OCI-LY3 (cell line): ENCODE data around the gene POU2AF2.

Experiments used
- H2AFZ ChIP-seq: fragments of 200-600, 300-600 bp; shearing (Covaris generic); 2 replicates; pipeline ENCODE4 v1.6.0; 2014; ENCODE audit warnings: antibody characterized with exemption, low read depth, low read length
- H3K27ac ChIP-seq: fragments of 200-600, 300-600 bp; sonication (generic); 2 replicates; pipeline ENCODE4 v1.5.1; 2014; ENCODE audit warnings: mild to moderate bottlenecking, low read length, moderate library complexity, mixed read lengths
- H3K27me3 ChIP-seq: fragments of 200-600, 300-600 bp; sonication (generic); 2 replicates; pipeline ENCODE4 v1.6.1; 2014; ENCODE audit warnings: low read depth, low read length, mixed read lengths
- H3K36me3 ChIP-seq: fragments of 200-600, 300-600 bp; sonication (generic); replicated peaks from 2 replicates; pipeline ENCODE3; 2014; ENCODE audit warnings: low read depth, low read length, mixed read lengths
- H3K4me1 ChIP-seq: fragments of 300-600, 200-600 bp; sonication (generic); 2 replicates; pipeline ENCODE4 v1.6.1; 2014; ENCODE audit warnings: low read length, mixed read lengths
- H3K4me2 ChIP-seq: fragments of 200-600, 300-600 bp; sonication (generic); 2 replicates; pipeline ENCODE4 v1.6.1; 2014; ENCODE audit warnings: low read length, mixed read lengths
- H3K4me3 ChIP-seq: fragments of 300-600, 200-600 bp; sonication (generic); 2 replicates; pipeline ENCODE4 v1.5.1; 2014; ENCODE audit warnings: antibody characterized with exemption, mild to moderate bottlenecking, low read length, moderate library complexity
- H3K79me2 ChIP-seq: fragments of 300-600, 200-600 bp; shearing (Covaris generic); 2 replicates; pipeline ENCODE4 v1.6.1; 2014; ENCODE audit warnings: mild to moderate bottlenecking, low read length, mixed read lengths
- H3K9ac ChIP-seq: fragments of 300-600, 200-600 bp; shearing (Covaris generic); 2 replicates; pipeline ENCODE4 v1.6.0; 2014; ENCODE audit warnings: mild to moderate bottlenecking, low read length, moderate library complexity
- H3K9me3 ChIP-seq: fragments of 200-600, 300-600 bp; shearing (Covaris generic); 2 replicates; pipeline ENCODE4 v1.6.1; 2014; ENCODE audit warnings: low read length, mixed read lengths; ENCODE audit not compliant: insufficient read depth
- H4K20me1 ChIP-seq: fragments of 200-600, 300-600 bp; sonication (generic); 2 replicates; pipeline ENCODE4 v1.6.1; 2016; ENCODE audit warnings: low read length, mixed read lengths; ENCODE audit not compliant: insufficient read depth
- EZH2phosphoT487 ChIP-seq: fragments of 200-600 bp; shearing (Covaris generic); IDR thresholded peaks from 2 replicates; pipeline ENCODE4 v1.6.1; 2018; ENCODE audit warnings: antibody characterized with exemption, mixed run types, low read depth
- TF ChIP-seq, protein P1 (sequence below): fragments of 200-600, 300-600 bp; sonication (generic); IDR thresholded peaks from 2 replicates; pipeline ENCODE4 v1.5.1; 2014; ENCODE audit warnings: antibody characterized with exemption, low read length, low read depth

Gene POU2AF2

DNA sequence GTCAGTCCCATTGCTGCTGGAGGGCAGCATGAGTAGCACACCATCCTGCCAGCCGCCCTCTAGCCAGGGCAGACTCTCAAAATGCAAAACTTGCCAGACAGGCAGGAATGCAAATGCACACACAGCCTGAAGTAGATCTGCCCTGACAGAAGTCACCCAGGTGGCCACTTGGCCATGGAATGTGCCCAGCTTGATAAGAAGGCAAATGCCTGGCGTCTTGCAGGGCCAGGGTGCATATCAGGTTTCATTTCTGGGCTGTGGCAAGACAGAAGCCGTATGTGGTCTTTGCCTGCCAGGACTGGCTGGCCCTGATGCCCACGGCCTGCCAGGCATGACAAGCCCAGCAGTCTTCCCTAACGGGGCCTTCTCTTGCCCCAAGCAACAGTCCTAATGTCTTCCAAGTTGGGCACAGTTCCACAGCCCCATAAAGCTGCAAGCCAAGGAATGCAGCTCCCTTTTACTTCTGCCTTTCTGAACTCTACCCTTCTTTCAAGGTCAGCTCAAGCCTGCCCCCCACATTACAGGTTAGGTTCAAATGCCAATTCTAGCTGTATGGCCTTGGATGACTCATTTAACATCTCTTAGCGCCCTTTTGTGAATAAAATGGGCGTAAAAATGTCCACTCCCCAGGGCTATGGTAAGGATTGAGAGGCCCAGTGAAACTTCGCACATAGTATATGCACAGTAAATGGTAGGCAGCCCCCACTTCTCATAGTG, 82.5 kb downstream of the POU2AF2 start:
- Histone ChIP-seq H3K4me2 (no peak overlapping the region), H3K79me2 (no peaks in the 10 kb centered on the region), H3K27me3 (no peaks in the 10 kb centered on the region), H3K27ac (no peak overlapping the region), H4K20me1 (no peaks in the 10 kb centered on the region), H2AFZ (no peak overlapping the region), H3K4me1 (no peaks in the 10 kb centered on the region), H3K4me3 (no peak overlapping the region), H3K9ac (no peak overlapping the region), H3K36me3 (no peaks in the 10 kb centered on the region), H3K9me3 (no peaks in the 10 kb centered on the region)
- TF ChIP-seq EZH2phosphoT487: no peak
- TF ChIP-seq, protein P1, sequence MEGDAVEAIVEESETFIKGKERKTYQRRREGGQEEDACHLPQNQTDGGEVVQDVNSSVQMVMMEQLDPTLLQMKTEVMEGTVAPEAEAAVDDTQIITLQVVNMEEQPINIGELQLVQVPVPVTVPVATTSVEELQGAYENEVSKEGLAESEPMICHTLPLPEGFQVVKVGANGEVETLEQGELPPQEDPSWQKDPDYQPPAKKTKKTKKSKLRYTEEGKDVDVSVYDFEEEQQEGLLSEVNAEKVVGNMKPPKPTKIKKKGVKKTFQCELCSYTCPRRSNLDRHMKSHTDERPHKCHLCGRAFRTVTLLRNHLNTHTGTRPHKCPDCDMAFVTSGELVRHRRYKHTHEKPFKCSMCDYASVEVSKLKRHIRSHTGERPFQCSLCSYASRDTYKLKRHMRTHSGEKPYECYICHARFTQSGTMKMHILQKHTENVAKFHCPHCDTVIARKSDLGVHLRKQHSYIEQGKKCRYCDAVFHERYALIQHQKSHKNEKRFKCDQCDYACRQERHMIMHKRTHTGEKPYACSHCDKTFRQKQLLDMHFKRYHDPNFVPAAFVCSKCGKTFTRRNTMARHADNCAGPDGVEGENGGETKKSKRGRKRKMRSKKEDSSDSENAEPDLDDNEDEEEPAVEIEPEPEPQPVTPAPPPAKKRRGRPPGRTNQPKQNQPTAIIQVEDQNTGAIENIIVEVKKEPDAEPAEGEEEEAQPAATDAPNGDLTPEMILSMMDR: no peak

DNA sequence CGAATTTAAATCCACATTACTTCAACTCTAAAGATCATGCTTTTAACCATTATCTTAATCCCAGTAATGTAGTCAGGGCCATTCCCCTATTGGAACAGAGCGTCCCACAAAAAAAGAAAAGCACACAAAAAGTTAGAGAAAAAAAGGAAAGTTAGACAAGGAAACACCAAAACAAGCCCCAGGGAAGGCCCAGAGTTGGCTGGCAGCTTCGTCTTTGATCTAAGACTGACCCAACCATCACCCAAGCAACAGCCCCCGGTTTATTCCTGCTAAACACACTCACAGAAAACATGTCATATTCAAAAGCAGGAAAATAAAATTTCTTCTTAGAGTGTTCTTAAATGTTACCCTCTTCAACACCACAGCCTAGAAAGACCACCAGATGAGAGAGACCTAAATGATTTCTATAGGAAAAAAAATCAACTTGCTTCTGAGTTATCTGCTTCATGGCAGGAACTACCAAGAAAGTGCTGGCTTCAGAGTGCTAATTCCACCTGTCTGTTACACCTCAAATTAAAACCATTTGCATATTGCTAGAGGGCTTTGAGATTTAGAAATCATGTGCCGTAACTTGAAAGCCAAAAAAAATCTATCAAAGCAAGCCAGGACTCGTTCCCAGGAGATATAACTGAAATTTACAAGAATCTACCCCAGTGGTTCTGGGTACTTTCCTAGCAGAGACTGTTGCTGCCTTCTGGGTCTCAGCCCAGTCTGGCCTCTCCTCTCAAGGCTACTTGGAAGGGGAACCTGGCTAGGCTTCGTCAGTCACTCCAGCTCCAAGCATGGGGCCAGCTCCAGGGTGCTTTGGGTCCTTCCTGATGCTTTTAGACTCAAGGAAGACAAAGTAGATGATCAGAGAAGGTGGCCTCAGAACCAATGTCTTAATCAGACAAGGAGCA, 84.0 kb downstream of the POU2AF2 start:
- H2AFZ ChIP-seq: no peak overlapping the region
- no peak overlapping the region for H3K9ac ChIP-seq
- no peaks in the 10 kb centered on the region for H3K27me3 ChIP-seq
- no peaks in the 10 kb centered on the region for H3K36me3 ChIP-seq
- no peak for TF ChIP-seq EZH2phosphoT487
- TF ChIP-seq, protein P1: no peak
- H3K4me2 ChIP-seq: no peak overlapping the region
- H3K4me3 ChIP-seq: no peak overlapping the region
- H3K9me3 ChIP-seq: no peaks in the 10 kb centered on the region
- no peaks in the 10 kb centered on the region for H3K79me2 ChIP-seq
- H4K20me1 ChIP-seq: no peaks in the 10 kb centered on the region
- H3K4me1 ChIP-seq: no peaks in the 10 kb centered on the region
- H3K27ac ChIP-seq: no peak overlapping the region

DNA sequence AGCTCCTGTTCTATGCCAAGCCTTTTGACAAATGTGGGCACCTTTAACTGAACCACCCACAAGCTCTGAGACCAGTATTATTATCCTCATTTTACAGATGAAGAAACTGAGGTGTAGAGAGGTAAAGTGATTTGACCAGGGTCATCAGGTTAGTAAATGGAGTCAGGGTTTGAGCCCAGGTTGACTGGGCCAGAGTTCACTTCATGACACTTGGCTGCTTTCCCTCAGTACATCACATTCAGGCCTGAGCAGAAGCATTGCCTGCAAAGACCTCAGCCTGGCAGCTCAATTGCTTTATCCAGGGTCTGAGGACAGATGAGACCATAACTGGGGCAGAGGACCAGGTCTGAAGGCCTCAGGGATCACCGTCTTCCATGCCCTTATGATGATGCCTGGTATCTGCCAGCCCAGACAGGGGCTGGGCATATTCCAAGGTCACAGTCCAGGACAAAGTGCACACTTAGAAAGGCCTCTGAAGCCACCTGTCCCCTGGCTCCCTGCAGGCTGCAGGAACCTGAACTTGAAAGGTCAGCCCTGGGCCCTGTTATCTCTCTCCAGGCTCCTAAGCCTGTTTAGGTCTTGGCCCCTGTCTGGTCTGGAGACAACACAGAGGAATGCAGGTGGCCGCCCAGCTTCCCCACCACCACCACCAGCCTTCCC, 84.8 kb downstream of the POU2AF2 start:
- no peak overlapping the region for H3K4me3 ChIP-seq
- H3K9ac ChIP-seq: no peak overlapping the region
- no peaks in the 10 kb centered on the region for H3K4me1 ChIP-seq
- no peaks in the 10 kb centered on the region for H3K36me3 ChIP-seq
- no peak overlapping the region for H3K27ac ChIP-seq
- TF ChIP-seq, protein P1: no peak
- no peak for TF ChIP-seq EZH2phosphoT487
- no peaks in the 10 kb centered on the region for H3K9me3 ChIP-seq
- no peaks in the 10 kb centered on the region for H3K27me3 ChIP-seq
- no peak overlapping the region for H2AFZ ChIP-seq
- no peaks in the 10 kb centered on the region for H4K20me1 ChIP-seq
- no peak overlapping the region for H3K4me2 ChIP-seq
- H3K79me2 ChIP-seq: no peaks in the 10 kb centered on the region
